GM23338 (cell line): Measurements from ENCODE around the gene BPIFB6. TPM values are rescaled to one million over a fixed set of nuclear protein-coding genes. Genes with fewer than 3 reads are reported as not detected.

Experiments
- ATAC-seq: fragments of 200-7000 bp; cut with Tn5 transposase; 3 replicates; pipeline ENCODE4 v1.9.1; 2020
- DNase-seq: peaks from one replicate; pipeline ENCODE4 v3.0.0-alpha.2; 2015; ENCODE audit warnings: low spot score
- H2AFZ ChIP-seq: fragments of 200-600 bp; sonication (generic); 2 replicates; pipeline ENCODE4 v1.8.0; 2016; ENCODE audit warnings: antibody characterized with exemption, mild to moderate bottlenecking, moderate library complexity
- H3F3A ChIP-seq: fragments of 200-600 bp; sonication (generic); replicated peaks from 2 replicates; pipeline ENCODE4 v1.8.0; 2017; ENCODE audit warnings: antibody characterized with exemption, mixed run types, low read depth
- H3K27ac ChIP-seq: fragments of 200-600 bp; sonication (generic); 2 replicates; pipeline ENCODE4 v1.6.1; 2016; ENCODE audit warnings: low read depth
- H3K27me3 ChIP-seq: fragments of 200-600 bp; sonication (generic); 2 replicates; pipeline ENCODE4 v1.8.0; 2016; ENCODE audit warnings: mild to moderate bottlenecking, mixed run types, moderate library complexity; ENCODE audit not compliant: insufficient read depth
- H3K36me3 ChIP-seq: fragments of 200-600 bp; sonication (generic); 2 replicates; pipeline ENCODE4 v1.8.0; 2016; ENCODE audit warnings: mild to moderate bottlenecking; ENCODE audit not compliant: insufficient read depth
- H3K4me1 ChIP-seq: fragments of 200-600 bp; sonication (generic); 2 replicates; pipeline ENCODE4 v1.8.0; 2016; ENCODE audit warnings: mild to moderate bottlenecking, moderate library complexity; ENCODE audit not compliant: insufficient read depth
- H3K4me2 ChIP-seq: fragments of 200-600 bp; sonication (generic); 2 replicates; pipeline ENCODE4 v1.7.1; 2017; ENCODE audit warnings: mixed run types
- H3K4me3 ChIP-seq: fragments of 200-600 bp; sonication (generic); 2 replicates; pipeline ENCODE4 v1.6.1; 2016; ENCODE audit warnings: mixed run types
- H3K79me2 ChIP-seq: fragments of 200-600 bp; sonication (generic); replicated peaks from 2 replicates; pipeline ENCODE4 v1.8.0; 2017; ENCODE audit warnings: mild to moderate bottlenecking; ENCODE audit not compliant: insufficient read depth
- H3K9me2 ChIP-seq: fragments of 200-600 bp; sonication (generic); 2 replicates; pipeline ENCODE4 v1.8.0; 2017; ENCODE audit not compliant: insufficient read depth
- H4K20me1 ChIP-seq: fragments of 200-600 bp; sonication (generic); replicated peaks from 2 replicates; pipeline ENCODE4 v1.8.0; 2017; ENCODE audit warnings: mild to moderate bottlenecking; ENCODE audit not compliant: insufficient read depth
- H3K27ac Mint-ChIP-seq: 2 replicates; pipeline ENCODE4 v1.8.0; 2020; ENCODE audit warnings: inconsistent platforms, mild to moderate bottlenecking, moderate library complexity, mixed read lengths
- H3K27me3 Mint-ChIP-seq: 3 replicates; pipeline ENCODE4 v1.8.0; 2022; ENCODE audit warnings: low read depth, mild to moderate bottlenecking, moderate library complexity, mixed read lengths, inconsistent platforms; ENCODE audit not compliant: insufficient read depth, poor library complexity
- H3K36me3 Mint-ChIP-seq: 3 replicates; pipeline ENCODE4 v1.8.0; 2021; ENCODE audit warnings: low read depth, mild to moderate bottlenecking, inconsistent platforms, moderate library complexity, mixed read lengths
- H3K4me1 Mint-ChIP-seq: 3 replicates; pipeline ENCODE4 v1.8.0; 2020; ENCODE audit warnings: mild to moderate bottlenecking, inconsistent platforms, mixed read lengths
- H3K4me3 Mint-ChIP-seq: 3 replicates; pipeline ENCODE4 v1.8.0; 2021; ENCODE audit warnings: moderate library complexity, mild to moderate bottlenecking, inconsistent platforms, mixed read lengths
- H3K9me3 Mint-ChIP-seq: 3 replicates; pipeline ENCODE4 v1.8.0; 2020; ENCODE audit warnings: moderate library complexity, mild to moderate bottlenecking, inconsistent platforms, mixed read lengths
- CREB1 ChIP-seq: fragments of 250-450 bp; sonication (Bioruptor Pico); IDR thresholded peaks from 2 replicates; pipeline ENCODE4 v1.5.0; 2020; ENCODE audit warnings: low read depth, mild to moderate bottlenecking, moderate library complexity
- EZH2phosphoT487 ChIP-seq: fragments of 200-600 bp; sonication (generic); IDR thresholded peaks from one replicate; pipeline ENCODE4 v1.8.1; 2018; ENCODE audit warnings: antibody characterized with exemption; ENCODE audit not compliant: unreplicated experiment
- JUNB ChIP-seq: IDR thresholded peaks from one replicate; pipeline ENCODE4 v1.6.1; 2016; ENCODE audit warnings: antibody characterized with exemption; ENCODE audit not compliant: unreplicated experiment
- NANOG ChIP-seq: IDR thresholded peaks from 2 replicates; pipeline ENCODE4 v1.6.1; 2016; ENCODE audit warnings: antibody characterized with exemption, borderline replicate concordance
- POLR2AphosphoS5 ChIP-seq: IDR thresholded peaks from 2 replicates; pipeline ENCODE4 v1.6.1; 2016; ENCODE audit warnings: antibody characterized with exemption, low read depth
- ZNF114 ChIP-seq: fragments of 250-450 bp; sonication (Bioruptor Pico); IDR thresholded peaks from 2 replicates; pipeline ENCODE4 v1.5.0; 2020; ENCODE audit warnings: mild to moderate bottlenecking, moderate library complexity
- polyA plus RNA-seq: library from polyadenylated mRNA; unstranded; fragments of >200 nt; fragmentation: Nextera tagmentation; extraction: Ambion mirVana; gene quantifications from 2 replicates; pipeline ENCODE4 v1.2.1, GENCODE V29; 2016
- total RNA-seq: library from RNA; depleted of rRNA; stranded (reverse); fragments of >200 nt; shearing (Covaris generic); gene quantifications from 2 replicates; pipeline ENCODE4 v1.2.3, GENCODE V29; 2014
- TF ChIP-seq, protein P1 (sequence below): IDR thresholded peaks from 2 replicates; pipeline ENCODE4 v1.6.1; 2016; ENCODE audit warnings: antibody characterized with exemption
- TF ChIP-seq, protein P2 (sequence below): fragments of 250-450 bp; sonication (Bioruptor Pico); IDR thresholded peaks from 2 replicates; pipeline ENCODE4 v1.5.0; 2020; ENCODE audit warnings: mild to moderate bottlenecking, moderate library complexity

BPIFB6 gene
- total and polyA plus RNA-seq, 2 experiments from 2014 or later = not detected

DNA sequence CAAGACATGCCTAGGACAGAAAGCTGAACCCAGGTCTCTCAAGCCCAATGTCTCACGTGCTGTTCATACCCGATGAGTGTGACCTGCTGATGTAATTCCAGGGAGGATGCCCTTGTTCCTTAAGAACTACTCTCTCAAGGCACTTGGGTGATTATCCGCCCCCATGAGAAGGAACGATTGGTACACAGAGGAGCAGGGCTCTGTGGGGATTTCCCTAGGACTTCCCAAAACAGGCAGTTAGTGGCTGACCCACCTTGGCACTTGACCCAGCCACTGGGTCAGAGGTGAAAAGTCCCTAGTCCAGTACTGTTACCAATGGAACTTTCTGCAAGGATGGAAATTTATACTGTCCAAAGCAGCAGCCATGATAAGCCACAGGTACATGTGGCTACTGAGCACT lies 9.2 kb upstream of the BPIFB6 start:
- ATAC-seq (no peak), DNase-seq (no peak)
- H3K27ac ChIP-seq = no peak overlapping the region
- no peak overlapping the region for H3K4me2 ChIP-seq
- H3K4me3 Mint-ChIP-seq = no peak overlapping the region
- H3K79me2 ChIP-seq = no peaks in the 10 kb centered on the region
- no peaks in the 10 kb centered on the region for H4K20me1 ChIP-seq
- no peak overlapping the region for H3K27ac Mint-ChIP-seq
- H3K4me1 Mint-ChIP-seq = no peaks in the 10 kb centered on the region
- H3K36me3 ChIP-seq = no peaks in the 10 kb centered on the region
- TF ChIP-seq, protein P1, sequence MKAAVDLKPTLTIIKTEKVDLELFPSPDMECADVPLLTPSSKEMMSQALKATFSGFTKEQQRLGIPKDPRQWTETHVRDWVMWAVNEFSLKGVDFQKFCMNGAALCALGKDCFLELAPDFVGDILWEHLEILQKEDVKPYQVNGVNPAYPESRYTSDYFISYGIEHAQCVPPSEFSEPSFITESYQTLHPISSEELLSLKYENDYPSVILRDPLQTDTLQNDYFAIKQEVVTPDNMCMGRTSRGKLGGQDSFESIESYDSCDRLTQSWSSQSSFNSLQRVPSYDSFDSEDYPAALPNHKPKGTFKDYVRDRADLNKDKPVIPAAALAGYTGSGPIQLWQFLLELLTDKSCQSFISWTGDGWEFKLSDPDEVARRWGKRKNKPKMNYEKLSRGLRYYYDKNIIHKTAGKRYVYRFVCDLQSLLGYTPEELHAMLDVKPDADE = no peak
- TF ChIP-seq JUNB = no peak
- TF ChIP-seq NANOG = no peak
- no peak for TF ChIP-seq EZH2phosphoT487
- TF ChIP-seq ZNF114 (CRISPR knock-in tag) = no peak
- TF ChIP-seq, protein P2, sequence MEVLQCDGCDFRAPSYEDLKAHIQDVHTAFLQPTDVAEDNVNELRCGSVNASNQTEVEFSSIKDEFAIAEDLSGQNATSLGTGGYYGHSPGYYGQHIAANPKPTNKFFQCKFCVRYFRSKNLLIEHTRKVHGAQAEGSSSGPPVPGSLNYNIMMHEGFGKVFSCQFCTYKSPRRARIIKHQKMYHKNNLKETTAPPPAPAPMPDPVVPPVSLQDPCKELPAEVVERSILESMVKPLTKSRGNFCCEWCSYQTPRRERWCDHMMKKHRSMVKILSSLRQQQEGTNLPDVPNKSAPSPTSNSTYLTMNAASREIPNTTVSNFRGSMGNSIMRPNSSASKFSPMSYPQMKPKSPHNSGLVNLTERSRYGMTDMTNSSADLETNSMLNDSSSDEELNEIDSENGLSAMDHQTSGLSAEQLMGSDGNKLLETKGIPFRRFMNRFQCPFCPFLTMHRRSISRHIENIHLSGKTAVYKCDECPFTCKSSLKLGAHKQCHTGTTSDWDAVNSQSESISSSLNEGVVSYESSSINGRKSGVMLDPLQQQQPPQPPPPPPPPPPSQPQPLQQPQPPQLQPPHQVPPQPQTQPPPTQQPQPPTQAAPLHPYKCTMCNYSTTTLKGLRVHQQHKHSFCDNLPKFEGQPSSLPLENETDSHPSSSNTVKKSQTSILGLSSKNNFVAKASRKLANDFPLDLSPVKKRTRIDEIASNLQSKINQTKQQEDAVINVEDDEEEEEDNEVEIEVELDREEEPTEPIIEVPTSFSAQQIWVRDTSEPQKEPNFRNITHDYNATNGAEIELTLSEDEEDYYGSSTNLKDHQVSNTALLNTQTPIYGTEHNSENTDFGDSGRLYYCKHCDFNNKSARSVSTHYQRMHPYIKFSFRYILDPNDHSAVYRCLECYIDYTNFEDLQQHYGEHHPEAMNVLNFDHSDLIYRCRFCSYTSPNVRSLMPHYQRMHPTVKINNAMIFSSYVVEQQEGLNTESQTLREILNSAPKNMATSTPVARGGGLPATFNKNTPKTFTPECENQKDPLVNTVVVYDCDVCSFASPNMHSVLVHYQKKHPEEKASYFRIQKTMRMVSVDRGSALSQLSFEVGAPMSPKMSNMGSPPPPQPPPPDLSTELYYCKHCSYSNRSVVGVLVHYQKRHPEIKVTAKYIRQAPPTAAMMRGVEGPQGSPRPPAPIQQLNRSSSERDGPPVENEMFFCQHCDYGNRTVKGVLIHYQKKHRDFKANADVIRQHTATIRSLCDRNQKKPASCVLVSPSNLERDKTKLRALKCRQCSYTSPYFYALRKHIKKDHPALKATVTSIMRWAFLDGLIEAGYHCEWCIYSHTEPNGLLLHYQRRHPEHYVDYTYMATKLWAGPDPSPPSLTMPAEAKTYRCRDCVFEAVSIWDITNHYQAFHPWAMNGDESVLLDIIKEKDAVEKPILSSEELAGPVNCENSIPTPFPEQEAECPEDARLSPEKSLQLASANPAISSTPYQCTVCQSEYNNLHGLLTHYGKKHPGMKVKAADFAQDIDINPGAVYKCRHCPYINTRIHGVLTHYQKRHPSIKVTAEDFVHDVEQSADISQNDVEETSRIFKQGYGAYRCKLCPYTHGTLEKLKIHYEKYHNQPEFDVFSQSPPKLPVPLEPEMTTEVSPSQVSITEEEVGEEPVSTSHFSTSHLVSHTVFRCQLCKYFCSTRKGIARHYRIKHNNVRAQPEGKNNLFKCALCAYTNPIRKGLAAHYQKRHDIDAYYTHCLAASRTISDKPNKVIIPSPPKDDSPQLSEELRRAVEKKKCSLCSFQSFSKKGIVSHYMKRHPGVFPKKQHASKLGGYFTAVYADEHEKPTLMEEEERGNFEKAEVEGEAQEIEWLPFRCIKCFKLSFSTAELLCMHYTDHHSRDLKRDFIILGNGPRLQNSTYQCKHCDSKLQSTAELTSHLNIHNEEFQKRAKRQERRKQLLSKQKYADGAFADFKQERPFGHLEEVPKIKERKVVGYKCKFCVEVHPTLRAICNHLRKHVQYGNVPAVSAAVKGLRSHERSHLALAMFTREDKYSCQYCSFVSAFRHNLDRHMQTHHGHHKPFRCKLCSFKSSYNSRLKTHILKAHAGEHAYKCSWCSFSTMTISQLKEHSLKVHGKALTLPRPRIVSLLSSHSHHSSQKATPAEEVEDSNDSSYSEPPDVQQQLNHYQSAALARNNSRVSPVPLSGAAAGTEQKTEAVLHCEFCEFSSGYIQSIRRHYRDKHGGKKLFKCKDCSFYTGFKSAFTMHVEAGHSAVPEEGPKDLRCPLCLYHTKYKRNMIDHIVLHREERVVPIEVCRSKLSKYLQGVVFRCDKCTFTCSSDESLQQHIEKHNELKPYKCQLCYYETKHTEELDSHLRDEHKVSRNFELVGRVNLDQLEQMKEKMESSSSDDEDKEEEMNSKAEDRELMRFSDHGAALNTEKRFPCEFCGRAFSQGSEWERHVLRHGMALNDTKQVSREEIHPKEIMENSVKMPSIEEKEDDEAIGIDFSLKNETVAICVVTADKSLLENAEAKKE (CRISPR knock-in tag) = no peak
- TF ChIP-seq POLR2AphosphoS5 = no peak
- TF ChIP-seq CREB1 (CRISPR knock-in tag) = no peak
- no peaks in the 10 kb centered on the region for H3K4me1 ChIP-seq
- H3F3A ChIP-seq = no peaks in the 10 kb centered on the region
- 0 out of 2 replicates have a peak, but pooled peaks cover 6% of the 10 kb centered on the region for H3K9me2 ChIP-seq
- H3K4me3 ChIP-seq = no peak overlapping the region
- H3K9me3 Mint-ChIP-seq = no peaks in the 10 kb centered on the region
- peaks cover 6% of the 10 kb centered on the region for H3K27me3 Mint-ChIP-seq
- H2AFZ ChIP-seq = no peak overlapping the region
- no peaks in the 10 kb centered on the region for H3K36me3 Mint-ChIP-seq
- H3K27me3 ChIP-seq = no peaks in the 10 kb centered on the region
